Vagina (tissue), 2 donors: ENCODE measurements around the gene CBX5. TPM values are rescaled to one million over a fixed set of nuclear protein-coding genes. Genes with fewer than 3 reads are reported as not detected.
"Not testable (repeated sequence)": the region's sequence is repeated elsewhere in the genome, so short reads cannot be mapped to it uniquely, and the experiment has no call there.

Experiments used
- DNase-seq, 2 donors: peaks; one replicate each; pipeline ENCODE4 v3.0.0-alpha.2; 2017; ENCODE audit errors: extremely low spot score in 2 of 2
- H3K27ac ChIP-seq: fragments of 200-600 bp; sonication (generic); one replicate; pipeline ENCODE4 v1.5.1; 2019
- H3K27me3 ChIP-seq: fragments of 200-600 bp; sonication (generic); one replicate; pipeline ENCODE4 v1.5.1; 2019
- H3K36me3 ChIP-seq, 2 donors: fragments of 200-600 bp; sonication (generic); one replicate each; pipeline ENCODE4 v1.5.1; 2017 to 2019
- H3K4me1 ChIP-seq: fragments of 200-600 bp; sonication (generic); one replicate; pipeline ENCODE4 v1.5.1; 2019
- H3K4me3 ChIP-seq, 2 donors: fragments of 200-600 bp; sonication (generic); 1 replicate in 1 of 2; 2 replicates in 1 of 2; pipeline ENCODE4 v1.5.1; 2016 to 2019
- H3K9me3 ChIP-seq: fragments of 200-600 bp; sonication (generic); one replicate; pipeline ENCODE4 v1.5.1; 2019
- CTCF ChIP-seq, 3 experiments: fragments of 450-650 bp in 2 of 3; fragments of 200-600 bp in 1 of 3; sonication (generic) in 1 of 3; IDR thresholded peaks; one replicate each; pipeline ENCODE4 v1.5.1; 2017 to 2019; ENCODE audit warnings: antibody characterized with exemption in 3 of 3, mild to moderate bottlenecking in 2 of 3, moderate library complexity in 2 of 3
- POLR2A ChIP-seq, 2 donors: fragments of 450-650 bp; IDR thresholded peaks; one replicate each; pipeline ENCODE4 v1.6.1; 2017; ENCODE audit warnings: antibody characterized with exemption in 2 of 2, mild to moderate bottlenecking in 2 of 2, moderate library complexity in 2 of 2
- POLR2AphosphoS5 ChIP-seq, 2 donors: sonication (generic); formaldehyde crosslinking; IDR thresholded peaks; one replicate each; pipeline ENCODE4 v1.9.0; 2017; ENCODE audit warnings: antibody characterized with exemption in 2 of 2, mild to moderate bottlenecking in 2 of 2, low read depth in 1 of 2; ENCODE audit not compliant: insufficient read depth in 1 of 2
- intact Hi-C: fragments of 100-400 bp; cut with DNase I; formaldehyde crosslinking; loops from one replicate; pipeline ENCODE4 v1.15.1; 2023
- total RNA-seq: library from RNA; depleted of rRNA; stranded (reverse); fragments of >200 nt; gene quantifications from one replicate; pipeline ENCODE4 v1.2.3, GENCODE V29; 2016

CBX5 gene
- total RNA-seq, 1 donor from 2014 or later, result 21.6 TPM

- peaks cover 0 to 14% of the 10 kb centered on the region in 2 donors for H3K36me3 ChIP-seq
- no peaks in the 10 kb centered on the region for H3K27me3 ChIP-seq
- TF ChIP-seq POLR2AphosphoS5 (IDR thresholded peaks at IDR 0.05; ENCODE audit: insufficient read depth in 1 of 2, low read depth in 1 of 2) (no peak), CTCF (IDR thresholded peaks at IDR 0.05) (no peak), POLR2A (IDR thresholded peaks at IDR 0.05) (no peak)
- intact Hi-C loops, result no loop called here
- no peak overlapping the region for H3K27ac ChIP-seq
- H3K4me1 ChIP-seq, result no peaks in the 10 kb centered on the region
- DNase-seq, result no peak
- no peaks in the 10 kb centered on the region for H3K9me3 ChIP-seq
- H3K4me3 ChIP-seq, result no peak overlapping the region
Observed at GRCh38 chr12:54240129-54240528, 39.8 kb downstream of the CBX5 start.

GRCh38 chr12:54239620-54240019 lies 40.3 kb downstream of the CBX5 start:
- DNase-seq, result no peak
- peaks cover 0 to 12% of the 10 kb centered on the region in 2 donors for H3K36me3 ChIP-seq

GRCh38 chr12:54238531-54238930 lies 41.4 kb downstream of the CBX5 start:
- Histone ChIP-seq H3K36me3 (peaks cover 0 to 9% of the 10 kb centered on the region in 2 donors), H3K27ac (no peak overlapping the region), H3K9me3 (no peaks in the 10 kb centered on the region), H3K4me3 (no peak overlapping the region), H3K4me1 (no peaks in the 10 kb centered on the region), H3K27me3 (no peaks in the 10 kb centered on the region)
- TF ChIP-seq POLR2A (IDR thresholded peaks at IDR 0.05) (no peak), POLR2AphosphoS5 (IDR thresholded peaks at IDR 0.05; ENCODE audit: insufficient read depth in 1 of 2, low read depth in 1 of 2) (no peak), CTCF (IDR thresholded peaks at IDR 0.05) (no peak)
- intact Hi-C loops, result no loop called here
- no peak for DNase-seq

More at GRCh38 chr12:54239620-54240019, 40.3 kb downstream of the CBX5 start:
- H3K27me3 ChIP-seq, result no peaks in the 10 kb centered on the region
- no peaks in the 10 kb centered on the region for H3K9me3 ChIP-seq
- no peaks in the 10 kb centered on the region for H3K4me1 ChIP-seq
- intact Hi-C loops, result no loop called here
- H3K27ac ChIP-seq, result no peak overlapping the region
- TF ChIP-seq POLR2A (IDR thresholded peaks at IDR 0.05), result no peak
- H3K4me3 ChIP-seq, result no peak overlapping the region

DNA sequence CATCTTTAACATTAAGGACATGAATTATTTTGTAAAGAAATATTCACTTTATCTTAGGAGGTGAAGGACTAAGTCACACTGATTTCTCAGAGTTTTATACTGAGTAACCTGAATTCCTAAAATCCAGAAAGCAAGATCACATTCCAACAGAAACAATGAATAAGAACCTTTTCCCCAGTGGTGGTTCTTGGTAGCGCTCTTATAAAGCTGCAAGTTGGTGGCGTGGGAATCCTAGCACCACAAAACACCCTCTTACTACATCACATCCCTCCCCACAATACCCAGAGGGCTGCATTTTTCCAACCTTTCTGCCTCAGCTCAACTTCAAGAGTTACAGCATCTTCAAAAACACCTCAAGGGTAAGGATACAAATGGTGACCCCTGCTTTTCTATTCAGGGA lies 47.1 kb downstream of the CBX5 start:
- H3K27me3 ChIP-seq, result no peaks in the 10 kb centered on the region
- no peak for DNase-seq
- no peak overlapping the region for H3K4me3 ChIP-seq
- H3K36me3 ChIP-seq, result no peaks in the 10 kb centered on the region
- no peaks in the 10 kb centered on the region for H3K9me3 ChIP-seq
- H3K27ac ChIP-seq, result no peak overlapping the region
- peaks cover 11% of the 10 kb centered on the region for H3K4me1 ChIP-seq
- intact Hi-C loops, result no loop called here
- TF ChIP-seq POLR2A (IDR thresholded peaks at IDR 0.05), result no peak
- TF ChIP-seq POLR2AphosphoS5 (IDR thresholded peaks at IDR 0.05; ENCODE audit: insufficient read depth in 1 of 2, low read depth in 1 of 2), result no peak
- no peak for TF ChIP-seq CTCF (IDR thresholded peaks at IDR 0.05)

GRCh38 chr12:54231269-54231668 lies 48.7 kb downstream of the CBX5 start:
- H3K27ac ChIP-seq, intact Hi-C loops, H3K36me3 ChIP-seq, H3K9me3 ChIP-seq, DNase-seq, H3K4me3 ChIP-seq, H3K27me3 ChIP-seq: not testable (repeated sequence)
- peaks cover 11% of the 10 kb centered on the region for H3K4me1 ChIP-seq

DNA sequence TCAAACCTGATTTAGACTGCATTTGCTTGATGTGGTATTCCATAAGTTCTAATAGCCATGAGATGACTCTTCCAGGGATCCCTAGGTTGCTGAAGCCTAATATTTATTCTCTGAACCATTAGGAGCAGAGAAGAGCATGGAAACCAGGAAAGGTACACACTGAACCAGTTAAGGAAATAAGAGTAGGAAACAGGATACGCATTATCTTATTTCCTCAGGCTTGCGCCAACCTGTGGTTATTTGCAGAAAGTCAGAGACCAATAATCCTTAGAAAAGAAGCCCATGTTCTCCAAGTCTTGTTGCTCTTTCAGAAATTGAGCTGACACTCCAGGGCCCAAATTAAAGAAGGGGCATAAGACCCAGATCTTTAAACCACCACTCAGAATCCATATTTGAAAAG lies 49.4 kb downstream of the CBX5 start:
- H3K27ac ChIP-seq, result no peak overlapping the region
- H3K27me3 ChIP-seq, result no peaks in the 10 kb centered on the region
- TF ChIP-seq POLR2A (IDR thresholded peaks at IDR 0.05), result no peak
- TF ChIP-seq POLR2AphosphoS5 (IDR thresholded peaks at IDR 0.05; ENCODE audit: insufficient read depth in 1 of 2, low read depth in 1 of 2), result no peak
- no peak for TF ChIP-seq CTCF (IDR thresholded peaks at IDR 0.05)
- no peaks in the 10 kb centered on the region for H3K9me3 ChIP-seq
- H3K4me1 ChIP-seq, result peaks cover 11% of the 10 kb centered on the region
- no peak for DNase-seq
- intact Hi-C loops, result no loop called here
- H3K36me3 ChIP-seq, result no peaks in the 10 kb centered on the region
- no peak overlapping the region for H3K4me3 ChIP-seq
